A673 (cell line): ENCODE results near the gene CIDEA. TPM values are rescaled to one million over a fixed set of nuclear protein-coding genes. Genes with fewer than 3 reads are reported as not detected.

Experiments used
- BruUV-seq: library from RNA; stranded (reverse); fragments of 400-500 nt; replicated peaks from 2 replicates; lab custom pipeline; 2021; lab: Mats Ljungman, UMichigan
- CTCF ChIA-PET: fragments of 300-600 bp; sonication (Branson Sonifier 250); formaldehyde crosslinking; loops from one replicate; lab custom pipeline; 2022; ENCODE audit warnings: antibody characterized with exemption; lab: Charles Lee
- POLR2A ChIA-PET: fragments of 300-600 bp; sonication (Branson Sonifier 250); formaldehyde crosslinking; loops from one replicate; lab custom pipeline; 2022; ENCODE audit warnings: antibody characterized with exemption; ENCODE audit not compliant: low non-redundant PET; lab: Charles Lee
- DNase-seq: peaks from one replicate; pipeline ENCODE4 v3.0.0-alpha.2; 2015; ENCODE audit warnings: low spot score
- H3K27ac ChIP-seq: fragments of 200-600 bp; sonication (generic); 2 replicates; pipeline ENCODE4 v1.5.1; 2016; ENCODE audit warnings: mixed run types, low read depth, mild to moderate bottlenecking, mixed read lengths, antibody characterized with exemption, low read length; ENCODE audit not compliant: poor library complexity, severe bottlenecking
- H3K27me3 ChIP-seq: fragments of 200-600 bp; sonication (generic); replicated peaks from 2 replicates; pipeline ENCODE4 v1.6.1; 2017; ENCODE audit warnings: mixed run types, low read depth, mild to moderate bottlenecking, mixed read lengths, antibody characterized with exemption, low read length; ENCODE audit not compliant: insufficient read depth, poor library complexity
- H3K36me3 ChIP-seq: fragments of 200-600 bp; sonication (generic); 2 replicates; pipeline ENCODE4 v1.6.1; 2016; ENCODE audit warnings: mixed run types, mild to moderate bottlenecking, mixed read lengths, antibody characterized with exemption, low read length; ENCODE audit not compliant: insufficient read depth, poor library complexity, severe bottlenecking
- H3K4me1 ChIP-seq: fragments of 200-600 bp; sonication (generic); 2 replicates; pipeline ENCODE4 v1.6.1; 2017; ENCODE audit warnings: mixed run types, mild to moderate bottlenecking, mixed read lengths, antibody characterized with exemption, low read length; ENCODE audit not compliant: insufficient read depth, poor library complexity, severe bottlenecking
- H3K4me3 ChIP-seq: fragments of 200-600 bp; sonication (generic); 2 replicates; pipeline ENCODE4 v1.5.1; 2016; ENCODE audit warnings: low read depth, mixed run types, mild to moderate bottlenecking, mixed read lengths, low read length; ENCODE audit not compliant: poor library complexity, severe bottlenecking
- H3K9me3 ChIP-seq: fragments of 200-600 bp; sonication (generic); 2 replicates; pipeline ENCODE4 v1.6.1; 2016; ENCODE audit warnings: mixed run types, low read depth, mild to moderate bottlenecking, mixed read lengths, antibody characterized with exemption, low read length; ENCODE audit not compliant: poor library complexity, severe bottlenecking
- EZH2 ChIP-seq: fragments of 200-600 bp; sonication (generic); IDR thresholded peaks from 2 replicates; pipeline ENCODE4 v1.6.1; 2017; ENCODE audit warnings: borderline replicate concordance, low read depth, mild to moderate bottlenecking, mixed read lengths, antibody characterized with exemption, low read length; ENCODE audit not compliant: poor library complexity, severe bottlenecking
- intact Hi-C: fragments of 100-400 bp; cut with micrococcal nuclease; formaldehyde crosslinking; loops from one replicate; pipeline ENCODE4 v1.10.0; 2022; ENCODE audit not compliant: unreplicated experiment
- total RNA-seq: library from RNA; stranded (reverse); gene quantifications from 2 replicates; pipeline ENCODE4 v1.2.3, GENCODE V29; 2021
- TF ChIP-seq, protein P1 (sequence below): fragments of 300-800, 200-600 bp; sonication (generic); conservative IDR thresholded peaks from 2 replicates; pipeline ENCODE4 v1.5.1; 2017; ENCODE audit warnings: low read depth, mild to moderate bottlenecking, antibody characterized with exemption, low read length, moderate library complexity, mixed read lengths

Gene CIDEA
- total RNA-seq, 1 experiment from 2014 or later: not detected

DNA sequence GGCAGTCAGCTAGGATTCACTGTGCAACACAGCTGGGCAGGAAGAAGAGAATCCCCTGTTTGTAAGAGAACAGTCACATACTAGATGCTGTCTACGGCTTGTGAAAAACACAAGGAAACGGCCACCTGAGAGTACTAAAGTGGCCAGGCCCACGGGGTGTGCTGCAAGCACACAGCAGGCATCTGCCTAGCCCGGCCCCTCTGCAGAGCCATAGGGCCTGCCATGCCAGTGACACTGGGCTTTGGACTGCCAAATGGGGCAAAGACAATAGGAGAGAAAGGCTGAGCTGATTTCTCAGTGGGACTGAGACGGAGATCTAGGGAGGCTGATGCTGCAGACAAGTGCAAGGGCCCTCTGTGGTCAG, 64.2 kb downstream of the CIDEA start:
- intact Hi-C loops: no loop called here
- Histone ChIP-seq H3K9me3 (no peaks in the 10 kb centered on the region), H3K4me1 (peaks cover 32% of the 10 kb centered on the region), H3K27ac (no peak overlapping the region), H3K36me3 (peaks cover 73% of the 10 kb centered on the region), H3K27me3 (no peaks in the 10 kb centered on the region), H3K4me3 (no peak overlapping the region)
- TF ChIP-seq, protein P1, sequence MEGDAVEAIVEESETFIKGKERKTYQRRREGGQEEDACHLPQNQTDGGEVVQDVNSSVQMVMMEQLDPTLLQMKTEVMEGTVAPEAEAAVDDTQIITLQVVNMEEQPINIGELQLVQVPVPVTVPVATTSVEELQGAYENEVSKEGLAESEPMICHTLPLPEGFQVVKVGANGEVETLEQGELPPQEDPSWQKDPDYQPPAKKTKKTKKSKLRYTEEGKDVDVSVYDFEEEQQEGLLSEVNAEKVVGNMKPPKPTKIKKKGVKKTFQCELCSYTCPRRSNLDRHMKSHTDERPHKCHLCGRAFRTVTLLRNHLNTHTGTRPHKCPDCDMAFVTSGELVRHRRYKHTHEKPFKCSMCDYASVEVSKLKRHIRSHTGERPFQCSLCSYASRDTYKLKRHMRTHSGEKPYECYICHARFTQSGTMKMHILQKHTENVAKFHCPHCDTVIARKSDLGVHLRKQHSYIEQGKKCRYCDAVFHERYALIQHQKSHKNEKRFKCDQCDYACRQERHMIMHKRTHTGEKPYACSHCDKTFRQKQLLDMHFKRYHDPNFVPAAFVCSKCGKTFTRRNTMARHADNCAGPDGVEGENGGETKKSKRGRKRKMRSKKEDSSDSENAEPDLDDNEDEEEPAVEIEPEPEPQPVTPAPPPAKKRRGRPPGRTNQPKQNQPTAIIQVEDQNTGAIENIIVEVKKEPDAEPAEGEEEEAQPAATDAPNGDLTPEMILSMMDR: no peak
- no peak for TF ChIP-seq EZH2
- ChIA-PET CTCF (no interaction called here), POLR2A (interaction anchor here (0.6 kb wide), 1 partner anchor 59 kb away, joined by 3 read pairs; the partner anchor contains the start of gene AFG3L2)
- BruUV-seq: no TSS peak
- no peak for DNase-seq

DNA sequence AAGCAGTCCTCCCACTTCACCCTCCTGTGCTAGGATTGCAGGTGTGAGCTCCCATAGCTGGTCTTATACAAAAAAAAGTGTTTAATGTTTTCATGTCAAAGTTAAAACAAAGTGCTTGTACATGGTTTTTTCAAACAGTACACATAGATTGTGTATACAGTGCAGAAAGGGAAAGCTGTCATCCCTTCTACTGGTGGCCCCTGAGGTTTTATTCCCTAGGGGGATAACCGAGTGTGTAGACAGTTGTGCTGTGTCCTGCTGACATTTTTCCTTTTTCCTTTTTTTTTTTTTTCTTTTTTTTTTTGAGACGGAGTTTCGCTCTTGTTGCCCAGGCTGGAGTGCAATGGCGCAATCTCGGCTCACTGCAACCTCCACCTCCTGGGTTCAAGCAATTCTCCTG, 64.7 kb downstream of the CIDEA start:
- POLR2A ChIA-PET: interaction anchor here (0.6 kb wide), 1 partner anchor 58 kb away, joined by 3 read pairs; the partner anchor contains the start of gene AFG3L2
- Histone ChIP-seq H3K4me1 (peaks cover 27% of the 10 kb centered on the region), H3K27ac (no peak overlapping the region), H3K27me3 (no peaks in the 10 kb centered on the region), H3K9me3 (no peaks in the 10 kb centered on the region), H3K36me3 (peaks cover 73% of the 10 kb centered on the region), H3K4me3 (no peak overlapping the region)
- no TSS peak for BruUV-seq
- TF ChIP-seq EZH2: no peak
- TF ChIP-seq, protein P1: no peak
- no peak for DNase-seq
- intact Hi-C loops: no loop called here
- CTCF ChIA-PET: no interaction called here

DNA sequence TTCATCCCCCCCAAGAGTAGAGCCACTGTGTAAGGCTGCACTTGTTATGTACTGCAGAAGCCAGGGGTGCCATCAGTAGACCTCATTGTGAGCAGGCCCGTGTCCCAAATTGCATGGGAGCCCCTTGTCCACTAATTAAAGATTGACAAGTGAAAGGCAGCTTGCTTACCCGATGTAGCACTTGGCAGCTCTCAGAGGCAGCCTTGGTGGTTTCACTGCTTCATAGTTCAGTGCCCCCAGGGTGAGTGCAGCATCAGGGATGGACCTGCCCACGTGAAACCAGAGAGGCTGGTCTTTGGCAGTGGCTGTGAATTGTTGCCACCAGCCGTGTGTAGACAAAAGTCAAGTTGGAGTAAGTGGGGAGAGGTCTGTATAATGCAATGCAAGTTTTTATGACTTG, 67.2 kb downstream of the CIDEA start:
- ChIA-PET POLR2A (no interaction called here), CTCF (interaction anchor here (0.5 kb wide), 1 partner anchor 13 kb away, joined by 3 read pairs; no protein-coding TSS in a partner anchor)
- no peak overlapping the region for H3K27ac ChIP-seq
- H3K4me1 ChIP-seq: peaks cover 5% of the 10 kb centered on the region
- DNase-seq: no peak
- no TSS peak for BruUV-seq
- H3K27me3 ChIP-seq: no peaks in the 10 kb centered on the region
- no peaks in the 10 kb centered on the region for H3K9me3 ChIP-seq
- peaks cover 79% of the 10 kb centered on the region for H3K36me3 ChIP-seq
- no peak overlapping the region for H3K4me3 ChIP-seq
- intact Hi-C loops: no loop called here
- TF ChIP-seq, protein P1: no peak
- TF ChIP-seq EZH2: no peak
